Activated CD4-positive, alpha-beta T cell treated with anti-CD3 and anti-CD28 coated beads for 48 hours (primary cell): ENCODE data around the gene UBXN11.

Source experiments
- DNase-seq: peaks from one replicate; pipeline ENCODE4 v3.0.0-alpha.2; 2020

Gene UBXN11

DNA sequence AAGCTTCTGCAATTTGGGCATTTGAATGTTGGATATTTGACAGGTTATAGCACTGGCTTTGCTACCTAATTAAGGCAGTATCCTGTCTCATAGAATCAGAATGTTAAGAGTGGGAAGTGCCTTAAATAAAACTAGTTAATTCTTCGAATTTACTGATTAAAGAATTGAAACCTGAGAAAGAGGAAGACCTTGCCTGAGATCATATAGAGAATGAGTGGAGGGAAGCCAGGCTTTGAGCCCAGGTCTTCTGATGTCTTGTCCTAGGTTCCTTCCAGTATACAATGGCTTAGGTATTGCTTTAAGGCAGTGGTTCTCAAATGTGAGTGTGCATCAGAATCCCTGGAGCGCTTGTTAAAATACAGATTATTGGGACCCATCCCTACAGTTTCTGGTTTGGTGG, 47.4 kb downstream of the UBXN11 start:
- DNase-seq: no peak

DNA sequence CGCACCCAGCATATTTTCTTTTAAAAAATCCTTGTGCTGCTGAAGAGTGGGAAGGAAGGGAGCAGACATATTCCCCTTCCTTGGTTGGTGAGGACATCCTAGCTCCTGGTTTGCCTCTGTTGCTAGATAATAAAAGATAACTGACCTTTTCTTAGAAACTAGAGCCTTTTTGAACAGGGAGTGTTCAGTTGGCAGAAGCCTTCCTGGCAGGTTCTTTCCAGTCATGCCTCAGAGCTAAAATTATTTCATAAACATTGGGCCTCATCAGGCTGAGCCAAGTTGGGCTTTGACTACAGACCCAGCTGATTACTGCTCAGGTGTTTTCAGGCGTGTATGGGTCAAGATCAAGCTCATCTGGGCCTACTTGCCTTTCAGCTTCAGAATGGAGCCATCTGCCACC, 49.2 kb downstream of the UBXN11 start:
- DNase-seq: no peak

DNA sequence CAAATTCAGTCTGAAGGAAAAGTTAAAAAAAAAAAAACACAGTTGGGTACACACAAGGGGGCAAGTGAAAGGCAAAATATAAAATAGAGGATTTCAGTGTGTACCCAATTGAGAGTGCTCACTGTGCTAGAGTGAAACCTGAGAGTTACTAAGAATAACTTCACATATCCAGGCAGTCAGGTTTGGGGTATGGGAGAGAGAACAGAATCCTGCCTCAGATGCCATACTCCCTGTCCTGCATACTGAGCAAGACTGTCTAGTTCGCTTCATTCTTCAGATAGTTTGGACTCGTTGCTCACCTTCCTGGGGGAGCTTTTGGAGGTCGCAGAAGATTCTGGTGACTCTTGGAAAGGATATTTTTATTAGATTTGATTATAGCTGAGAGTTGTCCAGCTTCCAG, 52.0 kb downstream of the UBXN11 start:
- DNase-seq: no peak

DNA sequence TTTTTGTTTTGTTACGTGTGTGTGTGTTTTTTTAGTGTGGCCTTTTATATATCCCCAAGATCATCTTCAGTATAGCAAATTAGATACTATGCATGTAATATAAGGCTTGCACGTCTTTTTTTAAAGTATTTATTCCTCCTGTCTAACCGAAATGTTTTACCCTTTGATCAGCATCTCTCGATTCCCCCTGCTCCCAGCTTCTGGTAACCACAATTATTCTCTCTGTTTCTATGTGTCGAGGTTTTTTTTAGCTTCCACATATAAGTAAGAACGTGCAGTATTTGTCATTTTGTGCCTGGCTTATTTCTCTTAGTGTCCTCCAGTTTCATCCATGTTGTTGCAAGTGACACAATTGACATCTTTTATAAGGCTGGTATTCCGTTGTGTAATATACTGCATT, 53.7 kb downstream of the UBXN11 start:
- DNase-seq: no peak

DNA sequence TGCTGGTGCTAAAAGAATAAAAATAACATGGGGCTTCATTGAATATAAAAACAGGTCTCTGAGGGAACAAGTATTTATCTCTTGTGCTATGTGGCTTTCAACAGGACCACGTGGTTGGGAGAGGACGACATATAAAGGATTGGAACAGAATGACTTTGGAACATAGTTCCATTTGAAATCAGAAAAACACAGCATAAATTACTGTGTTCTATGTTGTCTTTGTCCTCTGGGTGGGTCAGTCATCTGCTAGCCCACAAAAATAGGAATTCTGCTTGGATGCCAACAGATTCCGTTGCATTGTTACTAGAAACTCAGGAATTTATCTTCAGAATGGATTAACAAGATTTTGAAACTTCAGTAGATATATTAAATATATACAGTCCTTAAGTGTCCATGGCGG, 66.5 kb downstream of the UBXN11 start:
- DNase-seq: no peak

DNA sequence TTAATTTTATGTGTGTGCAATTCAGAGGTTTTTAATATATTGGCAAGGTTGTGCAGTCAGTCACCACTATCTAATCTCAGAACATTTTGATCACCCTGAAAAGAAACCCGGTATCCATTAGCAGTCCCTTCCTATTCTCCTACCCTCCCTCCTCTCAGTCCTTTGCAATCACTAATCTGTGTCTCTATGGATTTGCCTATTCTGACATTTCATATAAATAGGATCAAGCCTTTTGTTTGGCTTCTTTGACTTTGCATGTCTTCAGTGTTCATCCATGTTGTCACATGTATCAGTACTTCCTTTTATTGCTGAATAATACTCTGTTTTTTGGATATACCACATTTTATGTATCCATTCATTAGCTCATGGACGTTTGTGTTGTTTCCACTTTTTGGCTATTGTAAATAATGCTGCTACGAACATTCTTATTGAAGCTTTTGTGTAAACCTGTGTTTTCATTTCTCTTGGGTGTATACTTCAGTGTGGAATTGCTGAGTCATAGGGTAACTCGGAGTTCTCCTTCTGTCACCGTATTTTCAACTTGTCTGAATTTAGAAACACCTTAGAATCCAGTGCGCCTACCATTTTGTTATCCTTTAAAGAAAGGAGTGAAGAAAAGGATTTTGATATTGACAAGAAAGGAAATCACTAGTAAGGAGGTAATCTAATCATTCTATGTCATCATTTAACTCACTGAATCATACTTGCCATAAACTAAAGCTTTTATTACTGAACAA, 69.0 kb downstream of the UBXN11 start:
- DNase-seq: no peak

DNA sequence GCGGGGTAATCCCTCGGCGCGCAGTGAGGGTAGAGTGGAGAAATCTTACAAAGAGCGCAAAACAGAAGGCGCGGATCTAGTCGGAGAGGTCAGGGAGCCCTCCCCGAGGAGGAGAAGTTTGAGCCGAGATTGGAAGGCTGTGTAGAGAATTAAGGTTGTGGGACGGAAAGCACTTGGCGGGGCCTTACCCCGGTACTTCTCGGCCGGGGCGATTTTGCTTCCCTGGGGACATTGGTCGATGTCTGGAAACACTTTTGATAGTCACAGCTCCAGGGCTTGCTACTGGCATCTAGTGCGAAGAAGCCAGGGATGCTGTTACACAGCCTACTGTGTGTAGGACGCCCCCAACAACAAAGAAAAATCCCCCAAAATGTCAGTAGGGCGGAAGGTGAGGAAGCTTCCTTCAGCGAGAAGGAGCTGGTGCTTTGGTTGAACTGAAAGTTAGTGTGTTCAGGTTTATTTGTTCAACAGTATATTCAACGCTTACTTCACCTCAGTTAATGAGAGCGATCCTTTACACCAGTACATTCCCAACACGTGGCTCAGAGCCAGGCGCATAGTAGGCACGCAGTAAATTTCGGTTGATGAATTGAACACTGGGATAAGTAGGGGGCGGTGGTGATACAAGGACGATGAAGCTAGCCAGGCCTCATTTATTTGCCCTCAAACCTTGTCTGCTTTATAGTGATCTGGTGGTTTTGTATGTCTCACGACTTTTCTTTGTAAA, 71.6 kb downstream of the UBXN11 start:
- DNase-seq: no peak

DNA sequence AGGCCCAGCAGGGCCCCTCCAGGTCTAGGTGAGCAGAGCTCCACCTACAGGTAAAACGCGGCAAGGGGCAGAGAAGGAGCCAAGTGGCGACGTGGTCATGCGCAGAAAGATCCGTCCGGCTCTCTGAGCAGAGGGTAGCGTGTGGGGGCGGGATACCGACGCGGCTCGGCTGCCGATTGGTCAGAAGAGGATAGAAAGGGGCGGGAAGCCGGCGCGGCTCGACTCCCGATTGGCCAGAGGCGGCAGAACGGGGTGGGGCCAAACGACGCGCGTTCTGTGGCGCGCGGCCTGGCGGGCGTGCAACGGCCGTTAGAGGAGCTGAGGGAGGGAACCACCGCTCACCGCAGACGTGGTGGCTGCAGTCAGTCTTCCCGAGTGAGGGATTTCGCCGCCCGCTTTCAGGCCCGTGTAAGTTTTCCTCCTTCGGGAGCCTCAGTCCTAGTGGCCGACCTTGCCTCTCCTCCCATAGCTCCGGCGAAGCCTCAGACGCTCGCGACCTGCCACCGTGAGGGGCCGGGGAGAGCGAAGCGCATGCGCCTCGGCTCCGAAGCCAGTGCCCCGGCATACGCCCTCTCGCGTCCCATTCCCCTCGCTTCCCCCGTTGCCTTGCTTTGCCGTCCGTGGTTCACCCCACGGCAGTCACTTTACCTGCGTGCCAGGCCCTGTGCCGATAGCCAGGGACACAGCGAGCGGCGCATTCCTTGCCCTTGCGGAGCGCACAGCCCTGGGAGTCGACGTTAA, 72.4 kb downstream of the UBXN11 start, which contains the start of gene CEP85:
Gene CEP85 (plus strand): TSS at position 298 of the 741 bp plus-strand sequence. CDS start 5,584 bp downstream, outside the sequence.
- DNase-seq: peak; percentile 99
